Gastroesophageal sphincter (tissue), 4 donors: ENCODE results near the gene FAM3A. TPM values are rescaled to one million over a fixed set of nuclear protein-coding genes. Genes with fewer than 3 reads are reported as not detected.

Source experiments
- ATAC-seq: fragments of 150-250 bp; one replicate; pipeline ENCODE4 v1.9.1; 2016; ENCODE audit warnings: mild to moderate bottlenecking, moderate library complexity
- H3K27ac ChIP-seq, 4 donors: fragments of 200-600 bp; sonication (generic) in 3 of 4; 1 replicate in 3 of 4; 2 replicates in 1 of 4; pipeline ENCODE4 v1.5.1; 2016 to 2019
- H3K27me3 ChIP-seq: fragments of 200-600 bp; sonication (generic); one replicate; pipeline ENCODE4 v1.5.1; 2019
- H3K36me3 ChIP-seq, 2 donors: fragments of 200-600 bp; sonication (generic); one replicate each; pipeline ENCODE4 v1.5.1; 2019; ENCODE audit warnings: control low read depth in 1 of 2
- H3K4me1 ChIP-seq, 3 donors: fragments of 200-600 bp; sonication (generic); 1 replicate in 2 of 3; 2 replicates in 1 of 3; pipeline ENCODE4 v1.5.1; 2016 to 2019; ENCODE audit warnings: control low read depth in 2 of 3
- H3K4me3 ChIP-seq, 2 donors: fragments of 200-600 bp; sonication (generic); one replicate each; pipeline ENCODE4 v1.5.1; 2019; ENCODE audit warnings: mild to moderate bottlenecking in 1 of 2, moderate library complexity in 1 of 2
- H3K9me3 ChIP-seq, 3 donors: fragments of 200-600 bp; sonication (generic); one replicate each; pipeline ENCODE4 v1.5.1; 2017 to 2019; ENCODE audit warnings: control low read depth in 2 of 3
- EP300 ChIP-seq: sonication (generic); formaldehyde crosslinking; IDR thresholded peaks from one replicate; pipeline ENCODE4 v1.6.1; 2017; ENCODE audit warnings: antibody characterized with exemption, mild to moderate bottlenecking
- POLR2A ChIP-seq, 2 donors: fragments of 450-650 bp; IDR thresholded peaks; one replicate each; pipeline ENCODE4 v1.6.1; 2017; ENCODE audit warnings: antibody characterized with exemption in 2 of 2, mild to moderate bottlenecking in 2 of 2, moderate library complexity in 1 of 2
- POLR2AphosphoS5 ChIP-seq: sonication (generic); formaldehyde crosslinking; IDR thresholded peaks from one replicate; pipeline ENCODE4 v1.6.1; 2017; ENCODE audit warnings: antibody characterized with exemption
- WGBS, 2 donors: methylation state at CpG; one replicate each; pipeline ENCODE4 v1.1.5; 2018; ENCODE audit warnings: low coverage in 1 of 2; 5-methylcytosine and 5-hydroxymethylcytosine counted together
- total RNA-seq, 4 donors: library from RNA; depleted of rRNA; stranded (reverse); fragments of >200 nt; gene quantifications; one replicate each; pipeline ENCODE4 v1.1.0, GENCODE V29; 2016
- TF ChIP-seq, protein P1 (sequence below), 4 experiments: fragments of 200-600 bp in 2 of 4; fragments of 450-650 bp in 2 of 4; sonication (generic) in 1 of 4; IDR thresholded peaks; one replicate each; pipeline ENCODE4 v1.5.1; 2017 to 2019; ENCODE audit warnings: antibody characterized with exemption in 4 of 4, mild to moderate bottlenecking in 2 of 4, moderate library complexity in 2 of 4

FAM3A gene
- total RNA-seq, 4 donors from 2014 or later: 36.6 to 44.4 (median 40.5) TPM

GRCh38 chrX:154495472-154495922 lies 20.5 kb downstream of the FAM3A start:
- ATAC-seq: no peak
- Histone ChIP-seq H3K9me3 (no peaks in the 10 kb centered on the region), H3K4me3 (no peak overlapping the region), H3K36me3 (no peaks in the 10 kb centered on the region), H3K27me3 (no peaks in the 10 kb centered on the region), H3K4me1 (peaks cover 0 to 4% (median 0%) of the 10 kb centered on the region in 3 donors), H3K27ac (no peak overlapping the region)
- WGBS, 2 donors: 58 to 65% methylated on average over 4 to 5 of the region's 6 CpGs
- TF ChIP-seq EP300 (no peak), POLR2A (IDR thresholded peaks at IDR 0.05) (no peak), POLR2AphosphoS5 (no peak)
- TF ChIP-seq, protein P1, sequence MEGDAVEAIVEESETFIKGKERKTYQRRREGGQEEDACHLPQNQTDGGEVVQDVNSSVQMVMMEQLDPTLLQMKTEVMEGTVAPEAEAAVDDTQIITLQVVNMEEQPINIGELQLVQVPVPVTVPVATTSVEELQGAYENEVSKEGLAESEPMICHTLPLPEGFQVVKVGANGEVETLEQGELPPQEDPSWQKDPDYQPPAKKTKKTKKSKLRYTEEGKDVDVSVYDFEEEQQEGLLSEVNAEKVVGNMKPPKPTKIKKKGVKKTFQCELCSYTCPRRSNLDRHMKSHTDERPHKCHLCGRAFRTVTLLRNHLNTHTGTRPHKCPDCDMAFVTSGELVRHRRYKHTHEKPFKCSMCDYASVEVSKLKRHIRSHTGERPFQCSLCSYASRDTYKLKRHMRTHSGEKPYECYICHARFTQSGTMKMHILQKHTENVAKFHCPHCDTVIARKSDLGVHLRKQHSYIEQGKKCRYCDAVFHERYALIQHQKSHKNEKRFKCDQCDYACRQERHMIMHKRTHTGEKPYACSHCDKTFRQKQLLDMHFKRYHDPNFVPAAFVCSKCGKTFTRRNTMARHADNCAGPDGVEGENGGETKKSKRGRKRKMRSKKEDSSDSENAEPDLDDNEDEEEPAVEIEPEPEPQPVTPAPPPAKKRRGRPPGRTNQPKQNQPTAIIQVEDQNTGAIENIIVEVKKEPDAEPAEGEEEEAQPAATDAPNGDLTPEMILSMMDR (IDR thresholded peaks at IDR 0.05): no peak

GRCh38 chrX:154494715-154495114 lies 21.3 kb downstream of the FAM3A start:
- Histone ChIP-seq H3K4me1 (peaks cover 0 to 5% (median 0%) of the 10 kb centered on the region in 3 donors), H3K27ac (no peak overlapping the region), H3K9me3 (no peaks in the 10 kb centered on the region), H3K27me3 (no peaks in the 10 kb centered on the region), H3K4me3 (no peak overlapping the region), H3K36me3 (no peaks in the 10 kb centered on the region)
- 55 to 83% methylated on average over 2 to 3 of the region's 3 CpGs for WGBS, 2 donors
- no peak for ATAC-seq
- TF ChIP-seq POLR2A (IDR thresholded peaks at IDR 0.05) (no peak), POLR2AphosphoS5 (no peak), EP300 (no peak)
- TF ChIP-seq, protein P1 (IDR thresholded peaks at IDR 0.05): no peak

GRCh38 chrX:154490414-154491083 lies 25.5 kb downstream of the FAM3A start, which contains the start of gene SLC10A3:
Gene SLC10A3 (minus strand): TSS chrX:154490629. CDS start chrX:154488940, 1,689 bp downstream.
- peak within 1 kb of the TSS; percentile 90 to 97 (median 96) for H3K27ac ChIP-seq
- H3K9me3 ChIP-seq: no peaks in the 10 kb centered on the region
- H3K4me1 ChIP-seq: peaks cover 0 to 39% (median under 1%) of the 10 kb centered on the region in 3 donors
- H3K4me3 ChIP-seq: peak within 1 kb of the TSS; percentile 64 to 74
- no peaks in the 10 kb centered on the region for H3K27me3 ChIP-seq
- TF ChIP-seq, protein P1 (IDR thresholded peaks at IDR 0.05): peak in 2 of 4 experiments; percentile 8 to 23
- peak; percentile 91 to 92 for TF ChIP-seq POLR2A (IDR thresholded peaks at IDR 0.05)
- peak; percentile 75 for TF ChIP-seq POLR2AphosphoS5
- TF ChIP-seq EP300: no peak
- peaks cover 0 to 17% of the 10 kb centered on the region in 2 donors for H3K36me3 ChIP-seq
- 0 to 58% methylated on average over 3 to 8 of the region's 71 CpGs for WGBS, 2 donors
- ATAC-seq: peak; percentile 93

DNA sequence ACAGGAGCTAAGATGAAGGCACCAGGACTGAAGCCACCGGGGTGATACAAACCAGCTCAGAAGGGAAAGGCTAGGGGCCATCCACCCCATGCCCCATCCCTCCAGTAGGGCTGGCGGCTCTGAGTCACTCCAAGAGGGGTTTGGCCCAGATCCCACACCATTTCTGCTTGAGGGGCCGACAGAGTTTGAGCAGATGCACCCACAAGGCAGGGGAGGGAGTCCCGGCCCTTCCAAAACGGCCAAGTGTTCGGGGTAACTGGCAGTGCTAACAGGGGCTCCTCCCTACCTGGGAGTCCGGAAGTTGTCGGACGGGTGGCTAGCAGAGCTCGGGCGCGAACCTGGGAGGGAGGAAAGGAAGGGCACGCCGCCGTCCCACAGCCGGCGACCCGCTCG lies 26.0 kb downstream of the FAM3A start:
- H3K4me1 ChIP-seq: peaks cover 0 to 44% (median 4%) of the 10 kb centered on the region in 3 donors
- WGBS, 2 donors: 0% methylated on average over 2 of the region's 19 CpGs; no CpG with 5 or more reads in 1 of the 2 donors
- H3K27me3 ChIP-seq: no peaks in the 10 kb centered on the region
- H3K36me3 ChIP-seq: peaks cover 0 to 21% of the 10 kb centered on the region in 2 donors
- H3K9me3 ChIP-seq: no peaks in the 10 kb centered on the region
- H3K4me3 ChIP-seq: peak overlapping the region; percentile 64 to 74
- TF ChIP-seq POLR2A (IDR thresholded peaks at IDR 0.05) (no peak), POLR2AphosphoS5 (no peak), EP300 (no peak)
- TF ChIP-seq, protein P1 (IDR thresholded peaks at IDR 0.05): no peak
- peak; percentile 15 for ATAC-seq
- H3K27ac ChIP-seq: peak overlapping the region; percentile 90 to 97 (median 96)

DNA sequence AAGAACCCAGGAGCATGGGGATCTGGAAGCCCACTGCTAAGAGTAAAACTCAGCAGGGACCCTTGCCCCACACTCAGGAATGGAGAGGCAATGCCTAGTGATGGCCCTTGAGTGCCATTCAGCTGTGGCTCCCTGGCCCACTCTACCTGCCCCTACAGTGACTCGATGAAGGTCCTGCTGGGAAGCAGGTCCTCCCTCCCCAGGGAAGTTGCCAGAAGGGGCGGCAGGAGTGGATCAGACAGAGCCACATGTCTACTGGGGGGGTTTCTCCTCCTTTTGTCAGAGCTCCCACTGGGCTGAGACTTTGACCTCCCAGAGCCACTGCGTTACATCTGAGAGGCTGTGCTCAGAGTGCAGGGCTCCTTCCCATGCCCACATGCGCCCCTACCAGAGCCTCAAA lies 26.9 kb downstream of the FAM3A start:
- no peak for ATAC-seq
- peaks cover 0 to 52% (median 4%) of the 10 kb centered on the region in 3 donors for H3K4me1 ChIP-seq
- peaks cover 0 to 25% of the 10 kb centered on the region in 2 donors for H3K36me3 ChIP-seq
- peak overlapping the region in 3 of 4 donors; percentile 90 to 97 (median 95) for H3K27ac ChIP-seq
- no peaks in the 10 kb centered on the region for H3K9me3 ChIP-seq
- H3K4me3 ChIP-seq: peak overlapping the region in 1 of 2 donors; percentile 74
- H3K27me3 ChIP-seq: no peaks in the 10 kb centered on the region
- 87% methylated on average over 4 of the region's 4 CpGs; no CpG with 5 or more reads in 1 of the 2 donors for WGBS, 2 donors
- no peak for TF ChIP-seq EP300
- TF ChIP-seq POLR2A (IDR thresholded peaks at IDR 0.05): no peak
- TF ChIP-seq, protein P1 (IDR thresholded peaks at IDR 0.05): no peak
- TF ChIP-seq POLR2AphosphoS5: no peak
